B cell (primary cell): ENCODE measurements around the gene SLC25A31. TPM values are rescaled to one million over a fixed set of nuclear protein-coding genes. Genes with fewer than 3 reads are reported as not detected.

Source experiments
- ATAC-seq: fragments of 200-7000 bp; cut with Tn5 transposase; one replicate; pipeline ENCODE4 v1.10.0; 2021; ENCODE audit warnings: low read depth, mild to moderate bottlenecking, moderate number of reproducible peaks, moderate library complexity
- CTCF ChIA-PET: fragments of 350-600 bp; sonication (Branson Sonifier 250); formaldehyde crosslinking; loops from one replicate; lab custom pipeline; 2021; ENCODE audit warnings: antibody characterized with exemption, inconsistent platforms; lab: Charles Lee
- POLR2A ChIA-PET: fragments of 350-600 bp; sonication (Branson Sonifier 250); formaldehyde crosslinking; loops from one replicate; lab custom pipeline; 2021; ENCODE audit warnings: antibody characterized with exemption; lab: Charles Lee
- DNase-seq: peaks from one replicate; pipeline ENCODE4 v3.0.0; 2013
- H2AFZ ChIP-seq: 2 replicates; pipeline ENCODE4 v1.6.1; 2012; ENCODE audit warnings: mild to moderate bottlenecking, low read depth, low read length; ENCODE audit not compliant: insufficient read depth, poor library complexity, severe bottlenecking
- H3K27ac ChIP-seq, 2 donors: 1 replicate in 1 of 2; 2 replicates in 1 of 2; pipeline ENCODE4 v1.5.1; 2012 to 2013; ENCODE audit warnings: low read length in 2 of 2, mild to moderate bottlenecking in 2 of 2, moderate library complexity in 1 of 2
- H3K27me3 ChIP-seq, 4 experiments: fragments of 200-600 bp in 1 of 4; sonication (generic) in 1 of 4; replicated peaks in 1 of 4; 1 replicate in 2 of 4; 2 replicates in 2 of 4; pipeline versions ENCODE4 v1.6.1 to v1.7.0; 2013 to 2016; ENCODE audit warnings: low read length in 3 of 4, mild to moderate bottlenecking in 2 of 4, mixed read lengths in 1 of 4, moderate library complexity in 1 of 4; ENCODE audit not compliant: insufficient read depth in 4 of 4, control insufficient read depth in 3 of 4; ENCODE audit errors: control extremely low read depth in 1 of 4
- H3K36me3 ChIP-seq, 2 experiments: replicated peaks in 1 of 2; 1 replicate in 1 of 2; 2 replicates in 1 of 2; pipeline versions ENCODE4 v1.6.1 to v1.7.1; 2013; ENCODE audit warnings: low read length in 1 of 2; ENCODE audit not compliant: insufficient read depth in 2 of 2, control insufficient read depth in 1 of 2; ENCODE audit errors: control extremely low read depth in 1 of 2, extremely low read depth in 1 of 2
- H3K4me1 ChIP-seq, 2 donors: fragments of 200-600 bp in 1 of 2; sonication (generic) in 1 of 2; 1 replicate in 1 of 2; 2 replicates in 1 of 2; pipeline versions ENCODE4 v1.5.1 to v1.6.1; 2013 to 2017; ENCODE audit warnings: low read length in 2 of 2; ENCODE audit not compliant: control insufficient read depth in 2 of 2, insufficient read depth in 2 of 2
- H3K4me2 ChIP-seq: replicated peaks from 2 replicates; pipeline ENCODE3; 2012; ENCODE audit warnings: mild to moderate bottlenecking, low read depth, low read length; ENCODE audit not compliant: poor library complexity, severe bottlenecking
- H3K4me3 ChIP-seq, 5 experiments: fragments of 200-600 bp in 1 of 5; sonication (generic) in 1 of 5; 1 replicate in 3 of 5; 2 replicates in 2 of 5; pipeline versions ENCODE4 v1.5.1 to v1.7.0; 2011 to 2016; ENCODE audit warnings: low read length in 4 of 5, mild to moderate bottlenecking in 4 of 5, low read depth in 2 of 5, control low read depth in 1 of 5, moderate library complexity in 1 of 5; ENCODE audit not compliant: insufficient read depth in 1 of 5; ENCODE audit errors: control extremely low read depth in 1 of 5, extremely low read depth in 1 of 5
- H3K79me2 ChIP-seq: fragments of 200-600 bp; sonication (generic); one replicate; pipeline ENCODE4 v1.6.0; 2016; ENCODE audit warnings: low read length; ENCODE audit not compliant: control insufficient read depth, insufficient read depth
- H3K9ac ChIP-seq: fragments of 200-600 bp; sonication (generic); 2 replicates; pipeline ENCODE4 v1.6.1; 2017; ENCODE audit warnings: mild to moderate bottlenecking, low read length, moderate library complexity
- H3K9me3 ChIP-seq, 3 donors: one replicate each; pipeline versions ENCODE4 v1.6.1 to v1.7.1; 2013; ENCODE audit warnings: low read length in 2 of 3; ENCODE audit not compliant: control insufficient read depth in 2 of 3, insufficient read depth in 1 of 3; ENCODE audit errors: control extremely low read depth in 1 of 3
- H4K20me1 ChIP-seq: 2 replicates; pipeline ENCODE4 v1.6.0; 2012; ENCODE audit warnings: mild to moderate bottlenecking, low read length; ENCODE audit not compliant: insufficient read depth, control insufficient read depth, poor library complexity, severe bottlenecking
- H3K27ac Mint-ChIP-seq: one replicate; pipeline ENCODE4 v1.8.0; 2021; ENCODE audit warnings: mixed read lengths
- H3K27me3 Mint-ChIP-seq: one replicate; pipeline ENCODE4 v1.8.0; 2021; ENCODE audit warnings: mixed read lengths
- H3K4me1 Mint-ChIP-seq: one replicate; pipeline ENCODE4 v1.8.0; 2021; ENCODE audit warnings: mixed read lengths
- H3K4me3 Mint-ChIP-seq: one replicate; pipeline ENCODE4 v1.8.0; 2021; ENCODE audit warnings: mixed read lengths
- H3K9me3 Mint-ChIP-seq: one replicate; pipeline ENCODE4 v1.8.0; 2022; ENCODE audit warnings: mixed read lengths; ENCODE audit not compliant: insufficient read depth
- EZH2 ChIP-seq: IDR thresholded peaks from 2 replicates; pipeline ENCODE4 v1.6.1; 2012; ENCODE audit warnings: borderline replicate concordance, low read depth, mild to moderate bottlenecking, moderate library complexity, low read length; ENCODE audit not compliant: insufficient read depth, poor library complexity, severe bottlenecking
- WGBS: methylation state at CpG from one replicate; pipeline ENCODE4 v1.1.5; 2013; ENCODE audit warnings: missing lambda C conversion rate; ENCODE audit not compliant: insufficient coverage; 5-methylcytosine and 5-hydroxymethylcytosine counted together
- intact Hi-C: fragments of 100-400 bp; cut with micrococcal nuclease; formaldehyde crosslinking; loops from one replicate; pipeline ENCODE4 v1.10.0; 2022
- polyA plus RNA-seq: library from polyadenylated mRNA; depleted of rRNA; stranded (reverse); fragments of >200 nt; gene quantifications from 2 replicates; pipeline ENCODE4 v1.2.3, GENCODE V29; 2012
- total RNA-seq, 2 donors: library from RNA; stranded (reverse); fragments of 120-200 nt in 1 of 2; gene quantifications; 1 replicate in 1 of 2; 2 replicates in 1 of 2; pipeline versions ENCODE4 v1.2.3 to v1.2.4, GENCODE V29; 2013 to 2022
- TF ChIP-seq, protein P1 (sequence below): fragments of 200-600 bp; IDR thresholded peaks from one replicate; pipeline ENCODE4 v1.8.0; 2022; ENCODE audit warnings: antibody characterized with exemption, mild to moderate bottlenecking

Gene SLC25A31
- total and polyA plus RNA-seq, 2 donors (not counting 1 experiment from before 2014, with no cell fraction given): not detected

- ATAC-seq: no peak
- H3K4me1 Mint-ChIP-seq: peaks cover 16% of the 10 kb centered on the region
- H3K27me3 Mint-ChIP-seq: peaks cover 66% of the 10 kb centered on the region
- no peaks in the 10 kb centered on the region for H3K9me3 Mint-ChIP-seq
- no peaks in the 10 kb centered on the region for H4K20me1 ChIP-seq
- WGBS: no CpG with 5 or more reads among the region's 2 CpGs
- intact Hi-C loops: no loop called here
- peaks cover 2 to 47% (median 36%) of the 10 kb centered on the region in 4 experiments for H3K27me3 ChIP-seq
- no peak for DNase-seq
- peaks cover 19 to 21% of the 10 kb centered on the region in 2 donors for H3K4me1 ChIP-seq
- ChIA-PET POLR2A (no interaction called here), CTCF (no interaction called here)
- H3K27ac ChIP-seq: no peak overlapping the region
- no peak overlapping the region for H3K4me2 ChIP-seq
- H2AFZ ChIP-seq: no peak overlapping the region
- no peak overlapping the region for H3K4me3 ChIP-seq
- H3K27ac Mint-ChIP-seq: no peak overlapping the region
- no peaks in the 10 kb centered on the region for H3K36me3 ChIP-seq
- H3K4me3 Mint-ChIP-seq: no peak overlapping the region
- TF ChIP-seq, protein P1, sequence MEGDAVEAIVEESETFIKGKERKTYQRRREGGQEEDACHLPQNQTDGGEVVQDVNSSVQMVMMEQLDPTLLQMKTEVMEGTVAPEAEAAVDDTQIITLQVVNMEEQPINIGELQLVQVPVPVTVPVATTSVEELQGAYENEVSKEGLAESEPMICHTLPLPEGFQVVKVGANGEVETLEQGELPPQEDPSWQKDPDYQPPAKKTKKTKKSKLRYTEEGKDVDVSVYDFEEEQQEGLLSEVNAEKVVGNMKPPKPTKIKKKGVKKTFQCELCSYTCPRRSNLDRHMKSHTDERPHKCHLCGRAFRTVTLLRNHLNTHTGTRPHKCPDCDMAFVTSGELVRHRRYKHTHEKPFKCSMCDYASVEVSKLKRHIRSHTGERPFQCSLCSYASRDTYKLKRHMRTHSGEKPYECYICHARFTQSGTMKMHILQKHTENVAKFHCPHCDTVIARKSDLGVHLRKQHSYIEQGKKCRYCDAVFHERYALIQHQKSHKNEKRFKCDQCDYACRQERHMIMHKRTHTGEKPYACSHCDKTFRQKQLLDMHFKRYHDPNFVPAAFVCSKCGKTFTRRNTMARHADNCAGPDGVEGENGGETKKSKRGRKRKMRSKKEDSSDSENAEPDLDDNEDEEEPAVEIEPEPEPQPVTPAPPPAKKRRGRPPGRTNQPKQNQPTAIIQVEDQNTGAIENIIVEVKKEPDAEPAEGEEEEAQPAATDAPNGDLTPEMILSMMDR: no peak
- no peak for TF ChIP-seq EZH2
- no peak overlapping the region for H3K9ac ChIP-seq
- H3K79me2 ChIP-seq: no peaks in the 10 kb centered on the region
- H3K9me3 ChIP-seq: peaks cover 0 to 13% (median 0%) of the 10 kb centered on the region in 3 donors
Observed at GRCh38 chr4:127778102-127778501, 47.9 kb downstream of the SLC25A31 start.

- no peaks in the 10 kb centered on the region for H3K79me2 ChIP-seq
- TF ChIP-seq EZH2: no peak
- TF ChIP-seq, protein P1: no peak
- no peak overlapping the region for H3K4me3 ChIP-seq
- H2AFZ ChIP-seq: no peak overlapping the region
- ChIA-PET POLR2A (no interaction called here), CTCF (no interaction called here)
- Mint-ChIP-seq H3K4me1 (peaks cover 20% of the 10 kb centered on the region), H3K4me3 (no peak overlapping the region), H3K27me3 (peaks cover 59% of the 10 kb centered on the region), H3K27ac (no peak overlapping the region), H3K9me3 (no peaks in the 10 kb centered on the region)
- 100% methylated on average over 11 of the region's 12 CpGs for WGBS
- H3K27ac ChIP-seq: no peak overlapping the region
- H3K4me1 ChIP-seq: peaks cover 21% of the 10 kb centered on the region in 2 donors
- intact Hi-C loops: no loop called here
- no peaks in the 10 kb centered on the region for H4K20me1 ChIP-seq
- H3K36me3 ChIP-seq: no peaks in the 10 kb centered on the region
- no peak overlapping the region for H3K4me2 ChIP-seq
- ATAC-seq: no peak
- no peak overlapping the region for H3K9ac ChIP-seq
- H3K9me3 ChIP-seq: peaks cover 0 to 15% (median 0%) of the 10 kb centered on the region in 3 donors
- H3K27me3 ChIP-seq: peaks cover 2 to 44% (median 37%) of the 10 kb centered on the region in 4 experiments
- DNase-seq: no peak
Observed at GRCh38 chr4:127780598-127780997, 50.4 kb downstream of the SLC25A31 start.
